GM12892 (cell line): ENCODE data around the gene UBXN2A.

ENCODE experiments used
- DNase-seq: peaks from one replicate; pipeline ENCODE4 v3.0.0; 2011; ENCODE audit not compliant: insufficient read length
- FAIRE-seq: peaks from 2 replicates; lab custom pipeline; 2011; peaks lifted over from hg19 to GRCh38; lab: Jason Lieb, UNC
- POLR2A ChIP-seq: IDR thresholded peaks from 2 replicates; pipeline ENCODE4 v1.6.1; 2011; ENCODE audit warnings: low read depth, low read length, control low read depth
- POLR2AphosphoS5 ChIP-seq: IDR thresholded peaks from 2 replicates; pipeline ENCODE4 v1.6.1; 2011; ENCODE audit warnings: low read depth, low read length, control low read depth
- TAF1 ChIP-seq: IDR thresholded peaks from 2 replicates; pipeline ENCODE4 v1.6.1; 2011; ENCODE audit warnings: low read depth, mild to moderate bottlenecking, control low read depth, low read length, borderline replicate concordance

UBXN2A gene

GRCh38 chr2:23918837-23919489 lies 21.3 kb upstream of the UBXN2A start:
- DNase-seq (no peak), FAIRE-seq (no peak)
- no peak for TF ChIP-seq TAF1
- no peak for TF ChIP-seq POLR2AphosphoS5
- no peak for TF ChIP-seq POLR2A

- TF ChIP-seq TAF1 (no peak), POLR2AphosphoS5 (no peak), POLR2A (no peak)
- no peak for FAIRE-seq
- DNase-seq, result no peak
These were observed 15.5 kb upstream of the UBXN2A start for GRCh38 chr2:23924589-23925359.

GRCh38 chr2:23925702-23926289 lies 14.5 kb upstream of the UBXN2A start:
- FAIRE-seq, result peak; percentile 83
- peak; percentile 54 for DNase-seq
- TF ChIP-seq TAF1 (peak; percentile 94), POLR2AphosphoS5 (peak; percentile 87), POLR2A (peak; percentile 87)

- no peak for FAIRE-seq
- TF ChIP-seq POLR2A, result no peak
- no peak for TF ChIP-seq POLR2AphosphoS5
- TF ChIP-seq TAF1, result no peak
These were observed 13.9 kb upstream of the UBXN2A start for GRCh38 chr2:23926290-23926749.

GRCh38 chr2:23926750-23927571 lies 13.3 kb upstream of the UBXN2A start, which contains the start of gene ATAD2B:
ATAD2B (minus strand) TSS chr2:23927123; CDS start chr2:23926770, 353 bp downstream.
- FAIRE-seq, result peak; percentile 98
- peak; percentile 87 for DNase-seq
- TF ChIP-seq TAF1, result peak; percentile 61
- TF ChIP-seq POLR2A, result peak; percentile 96
- TF ChIP-seq POLR2AphosphoS5, result peak; percentile 86

More at GRCh38 chr2:23926290-23926749, 13.9 kb upstream of the UBXN2A start:
- no peak for DNase-seq

GRCh38 chr2:23934259-23934658 lies 6.0 kb upstream of the UBXN2A start:
- FAIRE-seq (no peak), DNase-seq (no peak)
- TF ChIP-seq POLR2AphosphoS5, result no peak
- TF ChIP-seq POLR2A, result no peak
- no peak for TF ChIP-seq TAF1

- peak; percentile 65 for FAIRE-seq
- DNase-seq, result no peak
- TF ChIP-seq POLR2A (no peak), POLR2AphosphoS5 (no peak), TAF1 (no peak)
These were observed 706 bp downstream of the UBXN2A start for GRCh38 chr2:23940718-23941620.

- TF ChIP-seq POLR2AphosphoS5 (no peak), POLR2A (no peak), TAF1 (no peak)
- FAIRE-seq (no peak), DNase-seq (no peak)
These were observed 1.4 kb downstream of the UBXN2A start for GRCh38 chr2:23941644-23942043.

GRCh38 chr2:23943666-23944065 lies 3.4 kb downstream of the UBXN2A start:
- DNase-seq (no peak), FAIRE-seq (no peak)
- TF ChIP-seq POLR2A (no peak), POLR2AphosphoS5 (no peak), TAF1 (no peak)

GRCh38 chr2:23944527-23944926 lies 4.3 kb downstream of the UBXN2A start:
- FAIRE-seq (no peak), DNase-seq (no peak)
- TF ChIP-seq POLR2AphosphoS5, result no peak
- no peak for TF ChIP-seq POLR2A
- TF ChIP-seq TAF1, result no peak

- DNase-seq (no peak), FAIRE-seq (no peak)
- TF ChIP-seq POLR2AphosphoS5 (no peak), TAF1 (no peak), POLR2A (no peak)
These were observed 4.7 kb downstream of the UBXN2A start for GRCh38 chr2:23944976-23945375.
